HG02759 (cell line): ENCODE data around the gene CDK11B.

Experiments used
- ATAC-seq: cut with Tn5 transposase; IDR thresholded peaks from one replicate; pipeline ENCODE4 v1.9.1; 2021; ENCODE audit warnings: mild to moderate bottlenecking, moderate library complexity; ENCODE audit not compliant: unreplicated experiment

CDK11B gene

DNA sequence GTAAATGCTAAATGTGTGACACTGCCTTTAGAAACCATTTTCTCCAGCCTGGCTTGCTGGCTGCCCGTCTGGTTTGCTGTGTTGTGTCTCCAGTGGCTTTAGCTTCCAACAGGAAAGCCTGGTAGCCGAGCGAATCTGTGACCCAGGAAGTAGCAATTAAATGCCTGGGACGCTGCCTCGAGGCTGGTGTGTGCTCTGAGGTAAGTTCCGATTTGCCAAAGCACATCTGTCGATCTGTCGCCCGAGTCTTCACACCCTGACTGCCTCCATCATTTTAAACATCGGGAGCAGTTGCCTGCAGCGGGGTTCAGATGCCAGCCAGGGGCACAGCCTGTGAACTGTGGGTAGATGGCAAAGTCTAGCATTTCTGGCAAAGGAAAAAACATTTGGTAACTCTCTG is 41.3 kb downstream of the CDK11B start:
- no peak for ATAC-seq

DNA sequence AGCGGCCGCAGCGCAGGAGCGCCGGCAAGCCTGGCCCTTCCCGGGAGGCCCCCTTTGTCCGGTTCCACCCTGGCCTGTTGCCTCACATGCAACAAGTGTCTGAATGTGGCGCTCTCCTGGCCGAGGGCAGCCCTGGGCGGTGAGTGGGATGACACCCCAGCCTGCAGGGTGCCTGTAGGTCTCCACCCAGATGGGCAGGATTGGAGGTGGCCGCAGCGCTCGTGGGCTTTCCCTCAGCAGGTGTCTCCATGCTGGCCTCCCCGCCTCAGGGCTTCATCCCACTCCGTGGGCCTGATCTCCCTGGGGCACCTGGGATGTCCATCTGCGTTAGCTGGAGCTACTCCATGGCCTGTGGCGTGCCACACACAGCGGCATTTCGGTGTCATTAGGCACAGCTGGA is 42.0 kb downstream of the CDK11B start:
- no peak for ATAC-seq

DNA sequence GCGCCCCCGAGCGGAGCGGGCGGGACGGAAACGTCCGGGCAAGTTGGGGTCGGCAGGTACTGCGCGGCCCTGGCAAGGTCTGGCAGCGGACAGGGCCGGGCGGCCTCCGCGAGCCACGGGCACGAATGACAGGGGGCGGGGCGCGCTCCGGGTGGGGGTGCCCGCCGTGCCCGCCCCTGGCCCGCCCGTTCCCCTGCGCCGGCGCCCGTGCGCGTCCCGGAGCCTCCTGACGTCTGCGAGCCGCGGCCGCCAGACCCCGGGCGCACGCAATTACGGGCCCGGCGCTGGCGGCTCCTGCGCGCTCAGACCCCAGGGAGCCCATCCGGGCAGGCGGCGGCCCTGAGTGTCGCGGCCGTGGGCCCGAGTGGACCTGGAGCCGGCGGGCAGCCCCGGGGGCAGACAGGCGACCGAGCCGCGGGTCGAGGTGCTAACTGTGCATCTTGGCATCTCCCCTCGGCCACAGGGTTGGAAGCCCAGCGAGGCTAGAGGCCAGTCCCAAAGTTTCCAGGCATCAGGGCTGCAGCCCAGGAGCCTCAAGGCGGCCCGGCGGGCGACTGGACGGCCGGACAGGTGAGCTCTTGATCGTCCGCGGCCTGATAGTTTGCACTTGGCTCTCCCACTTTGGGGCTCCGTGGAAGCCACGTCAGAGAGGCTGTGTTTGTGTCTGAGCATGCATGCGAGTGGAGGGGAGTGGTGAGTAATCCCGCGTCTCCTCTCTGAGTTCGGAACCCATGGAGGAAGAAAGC is 42.6 kb downstream of the CDK11B start:
- peak; percentile 18 for ATAC-seq

DNA sequence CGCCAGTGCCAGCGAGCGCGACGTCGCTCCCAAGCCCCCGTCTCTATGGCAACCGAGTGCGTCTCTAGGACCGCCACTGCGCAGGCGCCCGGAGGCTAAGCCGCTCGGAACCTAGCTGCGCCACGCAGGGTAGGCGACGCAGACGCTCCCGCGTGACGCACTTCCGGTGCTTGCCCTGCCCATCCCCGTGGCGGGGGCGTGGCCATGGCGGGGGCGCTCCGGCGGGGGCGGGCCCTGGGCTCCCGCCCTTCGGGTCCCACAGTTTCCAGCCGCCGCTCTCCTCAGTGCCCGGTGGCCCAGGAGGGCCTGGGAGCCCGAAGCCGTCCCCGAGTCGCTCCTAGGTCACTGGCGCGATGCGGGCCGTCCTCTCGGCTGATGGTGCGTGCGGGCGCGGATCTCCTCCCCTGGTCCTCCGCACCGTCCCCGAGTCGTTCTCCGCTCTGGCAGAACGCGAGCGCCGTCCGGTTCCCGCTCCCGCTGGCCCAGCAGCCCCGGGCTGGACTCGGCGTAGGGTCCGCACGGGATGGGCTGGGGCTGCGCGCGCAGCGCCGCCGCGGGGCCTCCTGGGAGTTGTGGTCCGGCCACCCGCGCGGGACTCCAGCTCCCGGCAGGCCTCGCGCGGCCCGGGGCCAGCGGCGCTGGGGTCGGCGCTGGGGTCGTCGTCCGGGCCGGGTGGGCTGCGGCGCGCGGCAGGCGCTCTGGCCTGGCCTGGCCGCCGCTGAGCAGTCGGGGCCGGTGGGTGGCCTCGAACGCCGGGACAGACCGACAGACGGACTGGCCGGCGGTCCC is 43.4 kb downstream of the CDK11B start, which contains the start of gene MIB2:
MIB2 (plus strand) TSS at position 245 of the 789 bp plus-strand sequence. CDS start 7,953 bp downstream, outside the sequence.
- ATAC-seq, result peak; percentile 85

DNA sequence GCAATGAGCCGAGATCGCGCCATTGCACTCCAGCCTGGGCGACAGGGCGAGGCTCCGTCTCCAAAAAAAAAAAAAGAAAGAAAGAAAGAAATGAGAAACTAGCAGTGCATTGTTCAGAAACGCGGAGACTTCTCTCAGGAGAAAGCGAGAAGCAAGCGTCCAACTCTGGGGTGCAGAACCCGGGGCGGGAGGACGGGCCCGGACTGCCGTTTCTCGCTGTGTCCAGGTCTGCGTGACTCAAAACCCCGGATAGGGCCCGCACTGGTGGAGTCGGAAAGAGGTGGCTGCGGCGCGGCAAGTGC is 43.9 kb downstream of the CDK11B start:
- no peak for ATAC-seq

DNA sequence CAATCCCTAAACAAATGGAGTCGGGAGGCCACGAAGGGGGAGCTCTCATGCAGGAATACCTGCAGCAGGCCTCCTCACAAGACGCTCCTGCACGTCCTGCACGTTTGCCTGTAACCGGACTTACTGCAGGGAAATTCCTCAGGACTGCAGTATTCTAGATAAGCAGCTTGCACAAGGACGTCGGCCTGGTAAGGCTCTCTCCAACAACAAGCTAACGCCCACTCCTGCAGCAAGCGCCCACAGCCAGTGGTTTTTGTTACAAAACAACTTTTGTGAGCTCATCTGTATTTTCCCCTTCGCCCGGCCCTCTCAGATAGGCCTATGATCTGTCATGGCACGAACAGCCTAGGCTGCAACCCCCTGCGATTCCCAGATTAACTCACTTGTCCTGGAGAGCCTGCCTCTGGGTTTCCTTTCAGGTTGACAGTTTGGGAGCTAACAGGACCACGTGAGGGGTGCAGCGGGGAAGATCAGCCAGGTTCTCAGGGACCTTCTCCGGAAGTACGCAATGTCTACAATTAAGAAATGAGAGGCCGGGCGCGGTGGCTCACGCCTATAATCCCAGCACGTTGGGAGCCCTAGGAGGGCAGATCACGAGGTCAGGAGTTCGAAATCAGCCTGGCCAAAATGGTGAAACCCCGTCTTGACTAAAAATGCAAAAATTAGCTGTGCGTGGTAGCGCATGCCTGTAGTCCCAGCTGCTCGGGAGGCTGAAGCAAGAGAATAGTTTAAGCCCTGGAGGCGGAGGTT is 44.4 kb downstream of the CDK11B start:
- no peak for ATAC-seq

DNA sequence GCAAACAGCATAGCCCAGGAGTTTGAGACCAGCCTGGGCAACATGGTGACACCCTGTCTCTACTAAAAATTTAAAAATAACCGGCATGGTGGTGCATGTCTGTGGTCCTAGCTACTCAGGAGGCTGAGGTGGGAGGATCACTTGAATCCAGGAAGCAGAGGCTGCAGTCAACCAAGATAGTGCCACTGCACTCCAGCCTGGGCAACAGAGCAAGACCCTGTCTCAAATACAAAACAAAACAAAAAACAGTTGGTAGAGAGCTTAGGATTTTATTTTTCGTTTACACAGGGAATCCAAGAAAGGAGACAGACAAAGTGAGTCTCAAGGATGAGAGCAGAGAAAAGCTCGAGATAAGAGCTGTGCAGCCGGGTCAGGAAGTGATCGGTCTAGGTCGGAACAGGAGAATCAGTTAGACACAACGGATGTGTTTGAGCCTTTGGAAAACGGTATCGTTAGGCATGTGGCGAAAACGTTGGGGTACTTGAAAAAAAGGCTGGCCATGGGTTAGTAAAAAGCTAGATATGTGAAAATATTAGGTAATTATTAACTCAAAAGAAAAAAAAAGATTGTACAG is 45.2 kb downstream of the CDK11B start:
- no peak for ATAC-seq

DNA sequence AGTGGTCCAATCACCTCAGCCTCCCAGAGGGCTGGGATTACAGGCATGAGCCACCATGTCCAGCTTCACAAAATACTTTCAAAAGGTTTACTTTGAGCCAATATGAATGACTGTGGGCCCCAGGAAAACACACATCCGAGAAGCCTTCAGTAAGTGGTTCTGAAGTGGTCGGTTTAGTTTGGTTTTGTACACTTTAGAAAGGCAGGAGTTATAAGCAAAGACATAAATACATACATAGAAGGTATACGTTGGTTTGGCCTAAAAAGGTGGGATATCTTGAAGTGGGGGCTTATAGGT is 46.8 kb downstream of the CDK11B start:
- no peak for ATAC-seq

DNA sequence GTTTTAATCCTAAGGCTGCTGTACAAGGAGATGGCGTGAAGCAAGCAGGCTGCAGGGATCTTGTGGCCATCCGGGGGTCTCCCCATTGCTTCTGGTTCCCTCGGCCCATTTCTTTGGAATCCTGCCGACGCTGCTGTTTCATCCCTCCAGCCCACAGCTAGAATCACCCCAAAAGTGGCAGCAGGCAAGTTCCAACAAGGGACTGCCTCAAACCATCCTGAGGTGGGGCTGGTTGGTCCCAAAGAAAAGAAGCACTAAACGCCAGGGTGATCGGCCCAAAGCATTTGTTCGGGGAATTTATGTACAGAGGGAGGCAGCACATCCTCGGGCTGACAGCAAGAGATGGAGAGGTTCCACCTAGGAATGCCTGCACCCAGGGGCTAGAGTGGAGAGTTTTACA is 48.0 kb downstream of the CDK11B start:
- no peak for ATAC-seq

DNA sequence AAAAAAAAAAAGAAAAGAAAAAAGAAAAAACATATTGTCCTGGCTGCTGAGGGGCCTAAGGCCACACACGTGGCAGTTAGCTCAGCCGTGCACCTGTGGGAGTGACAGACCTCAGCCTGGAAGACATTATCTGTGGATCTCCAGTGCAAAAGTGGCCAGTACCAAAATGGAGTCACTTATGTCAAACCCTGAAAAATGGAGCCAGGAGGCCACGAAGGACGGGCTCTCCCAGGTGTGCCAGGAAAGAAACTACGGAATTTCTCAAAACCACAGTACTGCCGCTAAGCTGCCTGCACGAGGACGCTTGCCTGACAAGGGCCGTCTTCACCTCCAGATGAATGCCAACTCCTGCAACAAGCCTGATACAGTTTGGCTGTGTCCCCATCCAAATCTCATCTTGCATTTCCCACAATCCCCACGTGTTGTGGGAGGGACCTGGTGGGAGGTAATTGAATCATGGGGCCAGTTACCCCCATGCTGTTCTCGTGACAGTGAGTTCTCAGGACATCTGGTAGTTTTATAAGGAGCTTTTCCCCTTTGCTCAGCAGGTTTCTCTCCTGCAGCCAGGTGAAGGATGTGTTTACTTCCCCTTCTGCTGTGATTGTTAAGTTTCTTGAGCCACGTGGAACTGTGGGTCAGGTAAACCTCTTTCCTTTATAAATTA is 48.9 kb downstream of the CDK11B start:
- no peak for ATAC-seq

DNA sequence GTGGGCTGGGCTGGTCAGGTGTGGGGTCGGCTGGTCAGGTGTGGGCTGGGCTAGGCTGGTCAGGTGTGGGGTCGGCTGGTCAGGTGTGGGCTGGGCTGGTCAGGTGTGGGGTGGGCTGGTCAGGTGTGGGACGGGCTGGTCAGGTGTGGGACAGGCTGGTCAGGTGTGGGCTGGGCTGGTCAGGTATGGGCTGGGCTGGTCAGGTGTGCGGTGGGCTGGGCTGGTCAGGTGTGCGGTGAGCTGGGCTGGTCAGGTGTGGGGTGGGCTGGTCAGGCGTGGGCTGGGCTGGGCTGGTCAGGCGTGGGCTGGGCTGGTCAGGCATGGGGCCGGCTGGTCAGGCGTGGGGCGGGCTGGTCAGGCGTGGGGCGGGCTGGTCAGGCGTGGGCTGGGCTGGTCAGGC is 52.6 kb downstream of the CDK11B start:
- ATAC-seq, result no peak

DNA sequence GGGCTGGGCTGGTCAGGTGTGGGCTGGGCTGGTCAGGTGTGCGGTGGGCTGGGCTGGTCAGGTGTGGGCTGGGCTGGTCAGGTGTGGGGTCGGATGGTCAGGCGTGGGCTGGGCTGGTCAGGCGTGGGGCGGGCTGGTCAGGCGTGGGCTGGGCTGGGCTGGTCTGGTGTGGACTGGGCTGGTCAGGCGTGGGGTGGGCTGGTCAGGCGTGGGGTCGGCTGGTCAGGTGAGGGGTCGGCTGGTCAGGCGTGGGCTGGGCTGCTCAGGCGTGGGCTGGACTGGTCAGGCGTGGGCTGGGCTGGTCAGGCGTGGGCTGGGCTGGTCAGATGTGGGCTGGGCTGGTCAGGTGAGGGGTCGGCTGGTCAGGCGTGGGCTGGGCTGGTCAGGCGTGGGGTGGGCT is 53.1 kb downstream of the CDK11B start:
- no peak for ATAC-seq

DNA sequence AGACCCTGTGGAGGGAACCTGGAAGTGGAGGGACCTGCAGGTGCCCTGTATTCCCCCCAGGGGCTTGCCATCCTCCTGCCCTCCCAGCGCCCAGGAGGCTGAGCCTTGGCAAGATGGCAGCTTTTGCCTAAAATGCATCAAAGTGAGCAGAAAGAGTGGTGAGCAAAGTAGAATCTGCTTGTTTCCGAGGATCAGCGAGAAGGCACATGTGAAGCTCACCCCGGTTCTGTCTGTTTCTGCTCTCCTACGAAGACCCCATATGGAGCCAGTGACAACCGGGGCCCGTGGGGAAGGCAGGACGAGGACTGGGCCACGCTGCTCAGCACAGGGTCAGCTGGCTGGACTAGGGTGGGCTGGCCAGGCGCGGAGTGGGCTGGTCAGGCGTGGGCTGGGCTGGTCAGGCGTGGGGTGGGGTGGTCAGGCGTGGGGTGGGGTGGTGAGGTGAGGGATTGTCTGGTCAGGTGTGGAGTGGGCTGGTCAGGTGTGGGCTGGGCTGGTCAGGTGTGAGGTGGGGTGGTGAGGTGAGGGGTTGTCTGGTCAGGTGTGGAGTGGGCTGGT is 53.7 kb downstream of the CDK11B start:
- ATAC-seq, result no peak

DNA sequence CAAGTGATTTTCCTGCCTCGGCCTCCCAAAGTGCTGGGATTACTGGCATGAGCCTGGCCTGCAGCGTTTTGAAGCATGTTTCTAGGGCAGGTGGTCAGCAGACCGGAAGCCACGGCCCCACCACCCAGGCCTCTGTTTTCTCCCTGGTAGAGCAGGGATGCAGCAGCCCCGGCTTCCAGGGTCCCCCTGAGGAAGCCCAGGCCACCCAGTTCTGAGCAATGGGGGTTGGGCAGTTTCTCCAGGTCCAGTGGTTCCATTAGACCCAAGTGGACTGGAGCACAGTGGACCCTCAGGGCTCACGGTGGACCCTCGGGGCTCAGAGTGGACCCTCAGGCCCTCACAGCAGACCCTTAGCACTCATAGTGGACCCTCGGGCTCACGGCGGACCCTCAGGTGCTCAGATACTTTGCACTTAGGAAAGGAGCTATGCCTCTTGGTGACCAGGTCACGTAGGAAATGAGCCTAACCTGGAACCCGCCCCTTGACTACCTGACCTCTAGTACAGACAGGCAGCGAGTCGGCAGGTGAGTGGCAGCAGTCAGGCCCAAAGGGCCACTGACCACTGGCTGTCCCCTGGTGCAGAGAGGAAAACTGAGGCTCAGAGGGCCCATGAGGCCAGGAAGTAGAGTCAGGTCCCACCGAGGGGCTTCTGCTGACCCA is 54.3 kb downstream of the CDK11B start:
- ATAC-seq, result no peak

DNA sequence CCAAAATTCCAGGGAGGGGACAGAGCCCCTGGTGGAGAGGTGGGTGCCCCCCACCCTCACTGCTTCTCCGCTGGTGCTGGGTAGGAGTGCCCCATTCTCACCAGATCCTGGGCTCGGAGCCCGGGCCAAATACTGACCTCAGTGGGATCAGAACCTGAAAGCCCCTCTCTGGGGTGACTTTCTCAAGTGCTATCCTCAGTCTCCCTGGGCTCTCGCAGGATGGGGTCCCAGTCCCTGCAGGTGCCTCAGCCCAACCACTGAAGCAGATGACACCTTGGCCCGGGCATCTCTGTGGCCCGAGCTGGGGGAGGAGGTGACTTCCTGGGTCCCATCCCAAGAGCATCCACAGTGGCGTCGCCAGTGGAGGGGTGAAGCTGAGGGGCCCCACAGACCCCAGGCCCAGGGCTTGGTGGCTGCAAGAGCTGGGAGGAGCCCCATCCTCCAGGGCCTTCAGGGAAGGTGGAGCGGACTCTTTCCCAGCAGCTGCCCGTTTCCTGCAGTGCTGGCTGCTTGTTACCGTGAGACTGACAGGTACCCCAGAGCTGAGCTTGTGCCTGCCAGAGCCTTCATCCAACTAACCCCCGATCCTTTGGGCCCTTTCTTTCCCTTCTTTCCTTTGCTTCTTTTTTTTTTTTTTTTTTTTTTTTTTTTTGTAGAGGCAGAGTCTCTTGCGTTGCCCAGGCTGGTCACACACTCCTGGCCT is 55.0 kb downstream of the CDK11B start:
- no peak for ATAC-seq

DNA sequence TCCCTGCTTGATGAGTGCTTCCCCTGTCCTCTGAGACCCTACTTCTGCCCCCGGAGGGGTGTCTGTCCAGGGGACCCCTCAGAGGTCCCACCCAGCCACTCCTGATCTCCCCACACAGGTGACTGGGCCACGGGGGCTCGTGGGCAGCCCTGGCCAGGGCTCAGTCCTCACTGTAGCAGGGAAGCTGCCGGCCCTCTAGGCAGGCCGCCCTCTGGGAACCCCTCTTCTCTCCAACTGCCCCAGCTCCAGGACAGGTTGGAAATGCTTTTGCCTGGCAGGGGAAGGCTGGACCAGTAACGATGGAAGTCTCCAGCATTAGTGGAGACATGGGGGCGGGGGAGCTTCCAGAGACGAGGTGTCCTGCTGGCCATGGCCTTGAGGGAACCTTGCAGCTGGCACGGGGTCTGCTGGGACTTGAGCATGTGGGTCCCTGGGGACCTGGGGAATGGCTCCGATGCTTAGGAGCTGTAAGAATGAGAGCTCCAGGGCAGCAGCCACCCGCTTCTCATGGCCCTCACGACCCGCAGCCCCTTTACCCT is 55.8 kb downstream of the CDK11B start:
- no peak for ATAC-seq

DNA sequence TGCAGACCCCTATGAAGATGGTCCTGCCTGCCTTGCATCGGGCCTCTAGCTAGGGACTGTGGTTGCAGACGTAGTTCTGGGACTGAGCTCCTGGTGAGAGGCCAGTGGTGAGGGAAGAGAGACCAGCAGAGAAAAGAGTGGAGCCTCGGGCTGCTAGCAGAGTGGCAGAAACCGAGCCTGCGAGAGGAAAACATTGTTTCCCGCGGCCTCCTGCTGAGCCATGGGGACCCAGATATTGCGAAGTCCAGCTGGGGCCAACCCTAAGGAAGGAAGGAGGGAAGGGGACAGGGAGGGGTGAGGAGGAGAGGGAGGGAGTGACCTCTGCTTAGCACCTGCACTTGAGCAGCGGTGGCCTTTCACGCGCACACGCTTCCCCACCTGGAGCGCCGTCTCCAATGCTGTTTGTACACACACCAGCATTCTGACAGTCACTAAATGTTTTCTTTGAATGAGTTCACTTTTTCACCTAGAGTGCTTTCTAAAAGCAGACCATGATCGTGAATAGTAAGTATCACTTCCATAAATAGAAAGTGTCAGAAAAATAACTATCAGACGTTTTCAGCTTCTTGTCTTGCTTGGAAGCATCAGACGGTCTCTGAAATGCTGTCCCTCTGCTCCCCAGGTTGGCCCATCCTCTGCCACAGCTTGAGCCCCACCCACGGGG is 56.4 kb downstream of the CDK11B start:
- ATAC-seq, result no peak

DNA sequence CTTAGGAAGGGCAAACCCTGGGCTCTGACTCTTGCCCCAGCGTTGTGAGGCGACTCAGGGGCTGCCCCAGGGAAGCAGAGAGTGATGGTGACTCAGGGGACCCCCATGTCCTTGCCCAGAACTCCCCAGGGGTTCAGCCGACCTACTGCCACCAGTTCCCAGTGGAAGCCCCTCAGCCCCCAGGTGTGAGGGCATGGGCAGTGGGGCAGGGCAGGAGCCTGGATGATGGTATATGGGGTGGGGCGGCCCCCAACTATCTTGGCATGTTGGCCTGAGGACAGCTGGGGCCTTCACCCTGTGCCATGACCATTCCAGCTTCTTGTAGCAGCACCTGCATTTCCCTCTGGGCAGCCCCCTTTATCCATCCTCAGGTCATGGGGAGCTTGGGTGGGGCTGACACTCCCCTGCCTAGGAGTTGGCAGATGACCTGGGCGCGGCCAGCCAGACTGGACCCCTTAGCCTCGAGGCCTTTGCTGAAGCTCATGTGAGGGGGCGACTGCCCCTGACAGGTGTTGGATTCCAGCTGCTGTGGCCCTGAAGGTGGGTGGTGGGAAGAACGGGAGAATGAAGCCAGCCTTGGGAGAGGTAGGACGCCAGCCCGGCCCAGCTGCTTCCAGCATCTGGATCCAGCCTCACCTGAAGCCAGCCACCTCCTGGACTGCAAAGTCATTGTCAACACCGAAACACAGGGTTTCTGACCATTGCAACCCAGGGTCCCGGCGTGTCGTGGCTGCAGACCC is 57.1 kb downstream of the CDK11B start:
- ATAC-seq, result no peak
